ENCODE results near the gene NRN1L. TPM values are rescaled to one million over a fixed set of nuclear protein-coding genes. Genes with fewer than 3 reads are reported as not detected.

NRN1L gene
- total and polyA plus RNA-seq, 2 donors (not counting 1 experiment from before 2014, with no cell fraction given): 0.10 to 0.17 TPM

- H3K27ac ChIP-seq (ENCODE audit: insufficient read depth, low read length): no peak overlapping the region
- H3K79me2 ChIP-seq (ENCODE audit: control insufficient read depth, insufficient read depth, low read length): peaks cover 37% of the 10 kb centered on the region
- no peak overlapping the region for H3K4me2 ChIP-seq (ENCODE audit: extremely low read depth, insufficient read depth, low read length)
- no peaks in the 10 kb centered on the region for H3K27me3 ChIP-seq (ENCODE audit: control insufficient read depth, insufficient read depth, low read length)
- peaks cover 59% of the 10 kb centered on the region for H3K36me3 ChIP-seq (ENCODE audit: control insufficient read depth, insufficient read depth, low read length)
- no peak overlapping the region for H3K4me3 ChIP-seq (replicated peaks in 1 of 4; ENCODE audit: control extremely low read depth in 1 of 4, insufficient read depth in 1 of 4, low read depth in 3 of 4, low read length in 4 of 4)
- H2AFZ ChIP-seq (ENCODE audit: low read length): no peak overlapping the region
- no peaks in the 10 kb centered on the region for H4K20me1 ChIP-seq (ENCODE audit: control insufficient read depth, extremely low read depth, insufficient read depth, low read length)
- no peaks in the 10 kb centered on the region for H3K4me1 ChIP-seq (ENCODE audit: control insufficient read depth, extremely low read depth, insufficient read depth, low read length)
- no peak for TF ChIP-seq EZH2 (IDR thresholded peaks at IDR 0.05; ENCODE audit: low read length, missing control alignments)
- no peak for TF ChIP-seq CTCF (conservative IDR thresholded peaks at IDR 0.05 in 1 of 2, IDR thresholded peaks at IDR 0.05 in 1 of 2; ENCODE audit: low read depth in 1 of 2, low read length in 2 of 2)
- no peak for DNase-seq (ENCODE audit: low read depth in 2 of 2)
- H3K9ac ChIP-seq (ENCODE audit: insufficient read depth, low read length): no peak overlapping the region
- H3K9me3 ChIP-seq (ENCODE audit: control insufficient read depth, insufficient read depth, low read depth, low read length): no peaks in the 10 kb centered on the region
Measured at GRCh38 chr16:67878232-67878631, 6.5 kb upstream of the NRN1L start.

- H3K27me3 ChIP-seq (ENCODE audit: control insufficient read depth, insufficient read depth, low read length): no peaks in the 10 kb centered on the region
- no peaks in the 10 kb centered on the region for H3K4me1 ChIP-seq (ENCODE audit: control insufficient read depth, extremely low read depth, insufficient read depth, low read length)
- no peak overlapping the region for H3K27ac ChIP-seq (ENCODE audit: insufficient read depth, low read length)
- peaks cover under 1% of the 10 kb centered on the region for H4K20me1 ChIP-seq (ENCODE audit: control insufficient read depth, extremely low read depth, insufficient read depth, low read length)
- no peak overlapping the region for H3K4me3 ChIP-seq (replicated peaks in 1 of 4; ENCODE audit: control extremely low read depth in 1 of 4, insufficient read depth in 1 of 4, low read depth in 3 of 4, low read length in 4 of 4)
- no peak overlapping the region for H3K4me2 ChIP-seq (ENCODE audit: extremely low read depth, insufficient read depth, low read length)
- TF ChIP-seq EZH2 (IDR thresholded peaks at IDR 0.05; ENCODE audit: low read length, missing control alignments) (no peak), CTCF (conservative IDR thresholded peaks at IDR 0.05 in 1 of 2, IDR thresholded peaks at IDR 0.05 in 1 of 2; ENCODE audit: low read depth in 1 of 2, low read length in 2 of 2) (no peak)
- H3K79me2 ChIP-seq (ENCODE audit: control insufficient read depth, insufficient read depth, low read length): peaks cover 31% of the 10 kb centered on the region
- H3K9ac ChIP-seq (ENCODE audit: insufficient read depth, low read length): no peak overlapping the region
- H2AFZ ChIP-seq (ENCODE audit: low read length): no peak overlapping the region
- no peaks in the 10 kb centered on the region for H3K9me3 ChIP-seq (ENCODE audit: control insufficient read depth, insufficient read depth, low read depth, low read length)
- no peak for DNase-seq (ENCODE audit: low read depth in 2 of 2)
- H3K36me3 ChIP-seq (ENCODE audit: control insufficient read depth, insufficient read depth, low read length): peaks cover 60% of the 10 kb centered on the region
Measured at GRCh38 chr16:67878846-67879245, 5.8 kb upstream of the NRN1L start.

- TF ChIP-seq CTCF (conservative IDR thresholded peaks at IDR 0.05 in 1 of 2, IDR thresholded peaks at IDR 0.05 in 1 of 2; ENCODE audit: low read depth in 1 of 2, low read length in 2 of 2): no peak
- TF ChIP-seq EZH2 (IDR thresholded peaks at IDR 0.05; ENCODE audit: low read length, missing control alignments): no peak
- no peaks in the 10 kb centered on the region for H3K9me3 ChIP-seq (ENCODE audit: control insufficient read depth, insufficient read depth, low read depth, low read length)
- peaks cover 64% of the 10 kb centered on the region for H3K36me3 ChIP-seq (ENCODE audit: control insufficient read depth, insufficient read depth, low read length)
- no peak overlapping the region for H3K4me2 ChIP-seq (ENCODE audit: extremely low read depth, insufficient read depth, low read length)
- no peak overlapping the region for H3K4me3 ChIP-seq (replicated peaks in 1 of 4; ENCODE audit: control extremely low read depth in 1 of 4, insufficient read depth in 1 of 4, low read depth in 3 of 4, low read length in 4 of 4)
- H4K20me1 ChIP-seq (ENCODE audit: control insufficient read depth, extremely low read depth, insufficient read depth, low read length): peaks cover 4% of the 10 kb centered on the region
- H2AFZ ChIP-seq (ENCODE audit: low read length): no peak overlapping the region
- no peaks in the 10 kb centered on the region for H3K27me3 ChIP-seq (ENCODE audit: control insufficient read depth, insufficient read depth, low read length)
- H3K9ac ChIP-seq (ENCODE audit: insufficient read depth, low read length): no peak overlapping the region
- H3K4me1 ChIP-seq (ENCODE audit: control insufficient read depth, extremely low read depth, insufficient read depth, low read length): peaks cover 1% of the 10 kb centered on the region
- no peak overlapping the region for H3K27ac ChIP-seq (ENCODE audit: insufficient read depth, low read length)
- H3K79me2 ChIP-seq (ENCODE audit: control insufficient read depth, insufficient read depth, low read length): peaks cover 25% of the 10 kb centered on the region
- no peak for DNase-seq (ENCODE audit: low read depth in 2 of 2)
Measured at GRCh38 chr16:67879462-67879861, 5.2 kb upstream of the NRN1L start.
